K562 (cell line): ENCODE measurements around the gene GNAZ. TPM values are rescaled to one million over a fixed set of nuclear protein-coding genes. Genes with fewer than 3 reads are reported as not detected.

Source experiments
- ATAC-seq: fragments of 200-7000 bp; cut with Tn5 transposase; 3 replicates; pipeline ENCODE4 v1.9.1; 2020; ENCODE audit warnings: moderate library complexity
- BruUV-seq: library from RNA; stranded (reverse); fragments of 400-500 nt; replicated peaks from 2 replicates; lab custom pipeline; 2021; lab: Mats Ljungman, UMichigan
- CTCF ChIA-PET: fragments of 300-600 bp; formaldehyde crosslinking; extraction: SDS; loops from one replicate; lab custom pipeline; 2021; ENCODE audit warnings: low intra/inter-chr PET ratio; lab: Yijun Ruan, JAX
- POLR2A ChIA-PET: fragments of 300-600, 350-650 bp; sonication (Branson Sonifier 250); formaldehyde crosslinking; extraction: SDS; loops from one replicate; lab custom pipeline; 2021; ENCODE audit warnings: antibody characterized with exemption, inconsistent platforms; lab: Yijun Ruan, JAX
- DNase-seq, 4 experiments: peaks; one replicate each; pipeline versions ENCODE4 v3.0.0 to v3.0.0-alpha.2; 2011 to 2018; ENCODE audit warnings: low spot score in 3 of 4, mixed read lengths in 3 of 4; ENCODE audit errors: extremely low read depth in 1 of 4
- FAIRE-seq: peaks from 2 replicates; lab custom pipeline; 2011; peaks lifted over from hg19 to GRCh38; lab: Jason Lieb, UNC
- H2AFZ ChIP-seq: 2 replicates; pipeline ENCODE4 v1.6.0; 2011; ENCODE audit warnings: low read depth, low read length, control low read depth, inconsistent platforms
- H3K27ac ChIP-seq: fragments of 200-600 bp; 3 replicates; pipeline ENCODE4 v1.8.0; 2011; ENCODE audit warnings: low read depth, mild to moderate bottlenecking, control low read depth, inconsistent platforms, low read length, moderate library complexity, mixed read lengths; ENCODE audit errors: extremely low read depth
- H3K27me3 ChIP-seq, 2 experiments: fragments of 300-600 bp in 1 of 2; 2 replicates in 1 of 2; 3 replicates in 1 of 2; pipeline versions ENCODE4 v1.6.0 to v1.8.0; 2011; ENCODE audit warnings: inconsistent platforms in 2 of 2, low read length in 2 of 2, mild to moderate bottlenecking in 1 of 2, mixed read lengths in 1 of 2, moderate library complexity in 1 of 2; ENCODE audit not compliant: control insufficient read depth in 2 of 2, insufficient read depth in 2 of 2
- H3K36me3 ChIP-seq: fragments of 300-600 bp; 3 replicates; pipeline ENCODE4 v1.8.0; 2011; ENCODE audit warnings: mild to moderate bottlenecking, low read length, inconsistent platforms; ENCODE audit not compliant: control insufficient read depth, insufficient read depth
- H3K4me1 ChIP-seq, 2 experiments: fragments of 200-600 bp in 1 of 2; replicated peaks in 1 of 2; 2 replicates in 1 of 2; 3 replicates in 1 of 2; pipeline versions ENCODE4 v1.5.1 to v1.8.0; 2011; ENCODE audit warnings: inconsistent platforms in 2 of 2, low read length in 2 of 2, mild to moderate bottlenecking in 1 of 2, mixed read lengths in 1 of 2, moderate library complexity in 1 of 2; ENCODE audit not compliant: control insufficient read depth in 2 of 2, insufficient read depth in 2 of 2
- H3K4me2 ChIP-seq: 2 replicates; pipeline ENCODE4 v1.6.1; 2011; ENCODE audit warnings: low read length, control low read depth, inconsistent platforms, mixed read lengths; ENCODE audit not compliant: insufficient read depth
- H3K4me3 ChIP-seq: fragments of 200-600 bp; sonication (generic), shearing (Covaris generic); 2 replicates; pipeline ENCODE4 v1.5.1; 2016; ENCODE audit warnings: control low read depth, inconsistent platforms
- H3K79me2 ChIP-seq: fragments of 200-600 bp; 3 replicates; pipeline ENCODE4 v1.8.0; 2011; ENCODE audit warnings: low read length, inconsistent platforms; ENCODE audit not compliant: control insufficient read depth, insufficient read depth
- H3K9ac ChIP-seq, 2 experiments: 2 replicates each; pipeline versions ENCODE4 v1.6.0 to v1.6.1; 2011; ENCODE audit warnings: low read depth in 2 of 2, low read length in 2 of 2, control low read depth in 1 of 2, inconsistent platforms in 1 of 2, mild to moderate bottlenecking in 1 of 2, mixed read lengths in 1 of 2; ENCODE audit not compliant: insufficient read depth in 1 of 2
- H3K9me1 ChIP-seq: one replicate; pipeline ENCODE4 v1.6.0; 2011; ENCODE audit warnings: inconsistent platforms, mild to moderate bottlenecking, low read length, moderate library complexity; ENCODE audit not compliant: control insufficient read depth, insufficient read depth
- H3K9me3 ChIP-seq: replicated peaks from 2 replicates; pipeline ENCODE4 v1.5.1; 2011; ENCODE audit warnings: low read depth, low read length, inconsistent platforms; ENCODE audit not compliant: control insufficient read depth, insufficient read depth
- H4K20me1 ChIP-seq: replicated peaks from 2 replicates; pipeline ENCODE4 v1.6.1; 2011; ENCODE audit warnings: low read length, inconsistent platforms, mixed read lengths; ENCODE audit not compliant: control insufficient read depth, insufficient read depth
- CHD2 ChIP-seq: IDR thresholded peaks from 2 replicates; pipeline ENCODE4 v1.6.1; 2011; ENCODE audit warnings: low read depth, low read length
- KDM2B ChIP-seq: fragments of 250-450 bp; sonication (Bioruptor Pico); IDR thresholded peaks from 2 replicates; pipeline ENCODE4 v1.8.0; 2021; ENCODE audit warnings: mild to moderate bottlenecking, moderate library complexity
- MAZ ChIP-seq, 2 experiments: fragments of 450-650 bp in 1 of 2; sonication (generic) in 1 of 2; formaldehyde crosslinking; IDR thresholded peaks in 1 of 2; conservative IDR thresholded peaks in 1 of 2; 2 replicates each; pipeline versions ENCODE4 v1.4.0 to v1.5.0; 2020; ENCODE audit warnings: mild to moderate bottlenecking in 1 of 2, missing genetic modification reagents in 1 of 2
- MBD2 ChIP-seq: sonication (generic); IDR thresholded peaks from 2 replicates; pipeline ENCODE4 v1.6.1; 2016; ENCODE audit warnings: low read depth, borderline replicate concordance
- MITF ChIP-seq: IDR thresholded peaks from 2 replicates; pipeline ENCODE4 v1.6.1; 2014; ENCODE audit warnings: antibody characterized with exemption
- MYC ChIP-seq, 2 experiments: fragments of 250-450 bp in 1 of 2; sonication (Bioruptor Pico) in 1 of 2; IDR thresholded peaks; 2 replicates each; pipeline versions ENCODE4 v1.5.1 to v1.6.1; 2012 to 2021; ENCODE audit warnings: low read depth in 2 of 2, borderline replicate concordance in 1 of 2, improper control_type of control experiment in 1 of 2, low read length in 1 of 2, mild to moderate bottlenecking in 1 of 2, moderate library complexity in 1 of 2
- NFIC ChIP-seq: fragments of 450-650 bp; IDR thresholded peaks from 2 replicates; pipeline ENCODE4 v1.6.1; 2017; ENCODE audit warnings: mild to moderate bottlenecking, inconsistent platforms
- SP2 ChIP-seq: IDR thresholded peaks from 2 replicates; pipeline ENCODE4 v1.6.1; 2011; ENCODE audit warnings: mild to moderate bottlenecking, low read depth, low read length, moderate library complexity; ENCODE audit not compliant: poor library complexity, severe bottlenecking; ENCODE audit errors: extremely low read depth
- THAP12 ChIP-seq: fragments of 250-450 bp; sonication (Bioruptor Pico); IDR thresholded peaks from 2 replicates; pipeline ENCODE4 v1.9.0; 2021; ENCODE audit warnings: mild to moderate bottlenecking, inconsistent platforms
- UBTF ChIP-seq, 2 experiments: IDR thresholded peaks; 2 replicates each; pipeline ENCODE4 v1.6.1; 2012; ENCODE audit warnings: improper control_type of control experiment in 2 of 2, low read depth in 2 of 2, low read length in 2 of 2, borderline replicate concordance in 1 of 2
- WGBS: fragments of 100-300 bp; shearing (Covaris generic); methylation state at CpG from one replicate; pipeline ENCODE4 v1.1.6; 2016; ENCODE audit warnings: low coverage, mixed read lengths; ENCODE audit not compliant: insufficient coverage; ENCODE audit errors: missing lambda C conversion rate; 5-methylcytosine and 5-hydroxymethylcytosine counted together
- in situ Hi-C: fragments of 300-500 bp; cut with MboI; formaldehyde crosslinking; loops from 4 replicates; pipeline ENCODE4 v1.15.0; 2018; ENCODE audit warnings: inconsistent platforms, mixed read lengths
- intact Hi-C: fragments of 100-400 bp; cut with micrococcal nuclease; formaldehyde crosslinking; loops from 2 replicates; pipeline ENCODE4 v1.14.2; 2022
- polyA plus RNA-seq, 8 experiments: library from polyadenylated mRNA; depleted of rRNA in 4 of 8; stranded (reverse) in 5 of 8; unstranded in 3 of 8; fragments of >200 nt; fragmentation: Nextera tagmentation in 2 of 8; fragmentation: Illumina TruSeq in 1 of 8; extraction: Ambion mirVana in 2 of 8; extraction: Trizol in 1 of 8; gene quantifications; 2 replicates each; pipeline versions ENCODE4 v1.2.1 to v1.2.3, GENCODE V29; 2011 to 2014; ENCODE audit warnings: inconsistent platforms in 1 of 8, missing spikeins in 1 of 8
- total RNA-seq, 7 experiments: library from RNA; depleted of rRNA in 6 of 7; stranded (reverse); fragments of >200 nt in 6 of 7; fragmentation: Illumina TruSeq in 2 of 7; extraction: Trizol in 2 of 7; gene quantifications; 2 replicates each; pipeline versions ENCODE4 v1.2.1 to v1.2.3, GENCODE V29; 2011 to 2021; ENCODE audit warnings: low replicate concordance in 1 of 7
- TF ChIP-seq, protein P1 (sequence below), 2 experiments: fragments of 450-650 bp in 1 of 2; sonication (generic) in 1 of 2; formaldehyde crosslinking; conservative IDR thresholded peaks; 2 replicates each; pipeline versions ENCODE4 v1.4.0 to v1.8.1; 2020 to 2022; ENCODE audit warnings: mild to moderate bottlenecking in 1 of 2, missing genetic modification reagents in 1 of 2

GNAZ gene
- total and polyA plus RNA-seq, 9 of the 15 experiments (the other 6 are each of a cell fraction or from before 2014, with no cell fraction given) = 0.04 to 0.22 (median 0.13) TPM; not detected in 3

DNA sequence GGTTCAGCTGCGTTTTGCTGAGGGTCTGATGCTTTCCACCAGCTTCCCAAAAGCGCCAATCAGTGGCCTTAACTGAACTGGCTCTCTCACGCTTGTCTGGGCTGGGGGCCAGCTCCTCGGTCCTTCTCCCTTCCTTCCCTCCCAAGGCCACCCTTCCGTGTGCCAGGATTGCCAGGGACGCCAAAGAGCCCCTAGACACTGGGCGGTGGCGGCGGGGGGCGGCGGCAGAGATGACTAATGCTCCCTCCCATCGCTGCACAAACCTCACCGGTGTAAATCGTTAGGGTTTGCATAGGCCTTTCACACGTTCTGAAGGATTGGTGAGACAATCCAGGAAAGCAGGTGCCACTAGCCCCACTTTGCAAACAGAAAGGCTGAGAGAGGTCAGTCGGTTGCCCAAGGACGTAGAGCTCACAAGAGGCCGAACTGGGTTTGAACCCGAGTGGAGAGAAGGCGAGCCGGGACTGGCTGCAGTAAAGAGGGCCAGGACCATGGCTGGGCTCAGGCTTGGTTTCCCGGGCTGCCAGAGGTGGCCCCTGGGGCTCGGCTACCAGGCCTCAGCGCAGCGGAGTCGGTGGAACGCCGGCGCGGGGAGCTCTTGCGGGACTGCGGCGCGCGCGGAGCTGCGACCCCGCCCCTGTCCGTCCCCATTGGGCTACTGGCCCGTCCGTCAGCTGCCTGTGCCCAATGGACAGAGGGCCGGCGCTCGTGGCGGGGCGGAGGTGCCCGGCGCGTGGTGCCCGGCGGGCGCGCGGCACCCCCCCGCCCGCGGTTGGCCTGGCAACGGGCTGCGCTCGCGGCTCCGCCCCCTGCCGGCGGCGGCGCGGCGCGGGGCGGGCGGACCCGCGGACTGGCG, 589 bp upstream of the GNAZ start:
- peak overlapping the region; percentile 33 for H3K4me3 ChIP-seq
- H3K4me1 ChIP-seq = peaks cover 4 to 22% of the 10 kb centered on the region in 2 experiments; a peak in 4 of 5 replicates
- intact Hi-C loops (loop anchor here (1.0 kb wide), 1 partner anchor 18 kb away; no protein-coding TSS in a partner anchor), in situ Hi-C loops (no loop called here)
- POLR2A ChIA-PET = interaction anchor here (0.6 to 9.8 kb wide), 34 partner anchors 4 to 1097 kb away, joined by 3 to 136 read pairs (median 5); partner anchors contain the start of gene GNAZ
- peaks cover 10% of the 10 kb centered on the region for H3K9me1 ChIP-seq
- H3K9ac ChIP-seq = peak overlapping the region; percentile 16 to 89; a peak in 3 of 4 replicates
- H3K36me3 ChIP-seq = no peaks in the 10 kb centered on the region
- WGBS = 3% methylated on average over 74 of the region's 74 CpGs
- H4K20me1 ChIP-seq = peaks cover 86% of the 10 kb centered on the region
- ATAC-seq (peak; percentile 95), FAIRE-seq (peak; percentile 26), DNase-seq (peak; percentile 52 to 100 (median 100))
- no peaks in the 10 kb centered on the region for H3K79me2 ChIP-seq
- H2AFZ ChIP-seq = peak overlapping the region; percentile 88
- H3K27ac ChIP-seq = no peak overlapping the region
- H3K4me2 ChIP-seq = peak overlapping the region; percentile 77
- H3K9me3 ChIP-seq = no peaks in the 10 kb centered on the region
- H3K27me3 ChIP-seq = peaks cover 73 to 93% of the 10 kb centered on the region in 2 experiments
- CTCF ChIA-PET = interaction anchor here (0.7 kb wide), 1 partner anchor 862 kb away, joined by 3 read pairs; no protein-coding TSS in a partner anchor
- no TSS peak for BruUV-seq
- TF ChIP-seq KDM2B (CRISPR knock-in tag) (peak; percentile 100), THAP12 (CRISPR knock-in tag) (peak; percentile 97), NFIC (no peak), UBTF (IDR thresholded peaks at IDR 0.05; ENCODE audit: borderline replicate concordance in 1 of 2, low read depth in 2 of 2, low read length in 2 of 2) (peak in 1 of 2 experiments; percentile 2; a peak in 2 of 4 replicates), SP2 (peak; percentile 98), MITF (peak; percentile 31), MYC (IDR thresholded peaks at IDR 0.05; ENCODE audit: low read depth, low read length) (peak; percentile 83), MYC (CRISPR knock-in tag; IDR thresholded peaks at IDR 0.05; ENCODE audit: borderline replicate concordance, low read depth) (no peak), CHD2 (peak; percentile 95), MBD2 (no peak), MAZ (CRISPR knock-in tag; conservative IDR thresholded peaks at IDR 0.05 in 1 of 2, IDR thresholded peaks at IDR 0.05 in 1 of 2) (peak in 1 of 2 experiments; percentile 70; a peak in 1 of 4 replicates)
- TF ChIP-seq, protein P1, sequence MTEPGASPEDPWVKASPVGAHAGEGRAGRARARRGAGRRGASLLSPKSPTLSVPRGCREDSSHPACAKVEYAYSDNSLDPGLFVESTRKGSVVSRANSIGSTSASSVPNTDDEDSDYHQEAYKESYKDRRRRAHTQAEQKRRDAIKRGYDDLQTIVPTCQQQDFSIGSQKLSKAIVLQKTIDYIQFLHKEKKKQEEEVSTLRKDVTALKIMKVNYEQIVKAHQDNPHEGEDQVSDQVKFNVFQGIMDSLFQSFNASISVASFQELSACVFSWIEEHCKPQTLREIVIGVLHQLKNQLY (CRISPR knock-in tag; conservative IDR thresholded peaks at IDR 0.05) = peak in 1 of 2 experiments; percentile 93; a peak in 1 of 4 replicates
